Aorta (tissue), 5 donors: ENCODE measurements around the gene SLC6A2. TPM values are rescaled to one million over a fixed set of nuclear protein-coding genes. Genes with fewer than 3 reads are reported as not detected.

Experiments
- ATAC-seq: fragments of 200-7000 bp; cut with Tn5 transposase; one replicate; pipeline ENCODE4 v1.9.1; 2022; ENCODE audit warnings: moderate library complexity; ENCODE audit not compliant: low FRiP score
- DNase-seq, 2 donors: peaks; one replicate each; pipeline ENCODE4 v3.0.0-alpha.2; 2020
- H3K27ac ChIP-seq, 2 donors: one replicate each; pipeline ENCODE4 v1.5.1; 2013; ENCODE audit warnings: low read length in 2 of 2, mild to moderate bottlenecking in 2 of 2, moderate library complexity in 2 of 2, control low read depth in 1 of 2, inconsistent platforms in 1 of 2, low read depth in 1 of 2
- H3K27me3 ChIP-seq, 2 donors: one replicate each; pipeline ENCODE4 v1.6.1; 2013; ENCODE audit warnings: control low read depth in 1 of 2, low read length in 1 of 2, mild to moderate bottlenecking in 1 of 2, moderate library complexity in 1 of 2; ENCODE audit not compliant: insufficient read depth in 2 of 2, control insufficient read depth in 1 of 2
- H3K36me3 ChIP-seq, 2 donors: one replicate each; pipeline ENCODE4 v1.6.1; 2013; ENCODE audit warnings: control low read depth in 1 of 2, low read length in 1 of 2, mild to moderate bottlenecking in 1 of 2; ENCODE audit not compliant: insufficient read depth in 2 of 2, control insufficient read depth in 1 of 2
- H3K4me1 ChIP-seq, 2 donors: one replicate each; pipeline ENCODE4 v1.6.1; 2013; ENCODE audit warnings: low read length in 2 of 2, control low read depth in 1 of 2, mild to moderate bottlenecking in 1 of 2, moderate library complexity in 1 of 2; ENCODE audit not compliant: insufficient read depth in 2 of 2, control insufficient read depth in 1 of 2
- H3K4me3 ChIP-seq, 2 donors: one replicate each; pipeline ENCODE4 v1.5.1; 2013; ENCODE audit warnings: low read length in 2 of 2, control low read depth in 1 of 2, mild to moderate bottlenecking in 1 of 2
- H3K9me3 ChIP-seq: one replicate; pipeline ENCODE4 v1.6.1; 2013; ENCODE audit warnings: mild to moderate bottlenecking, low read length; ENCODE audit not compliant: control insufficient read depth
- WGBS, 2 donors: extraction: QIAGEN DNeasy Blood & Tissue Kit; methylation state at CpG; one replicate each; pipeline ENCODE4 v1.1.7; 2013; 5-methylcytosine and 5-hydroxymethylcytosine counted together
- intact Hi-C, 2 donors: fragments of 100-400 bp; cut with DNase I; formaldehyde crosslinking; loops; one replicate each; pipeline versions ENCODE4 v1.14.2 to v1.15.0; 2022
- polyA plus RNA-seq, 2 donors: library from polyadenylated mRNA; stranded (reverse); fragments of 200-250 nt; gene quantifications; one replicate each; pipeline ENCODE4 v1.2.3, GENCODE V29; 2013
- total RNA-seq, 2 donors: library from RNA; stranded (reverse); fragmentation: NEBNext Ultra II Directional; extraction: Animal tissue kit (Norgen Biotek cat#: 25700); gene quantifications; one replicate each; pipeline ENCODE4 v1.2.1, GENCODE V29; 2021
- donor health status: healthy with polysubstance abuse.
- donor health status: Bipolar disorder and iron deficiency.
- donor health status: DM: no; HTN: no; CAD: no.
- donor health status: DM: no; HTN: no; CAD: no.
- donor health status: DM: yes; HTN: yes; CAD: no.

SLC6A2 gene
- total and polyA plus RNA-seq, 4 donors: 0.13 to 0.45 TPM; not detected in 2

GRCh38 chr16:55730115-55730514 is 74.3 kb downstream of the SLC6A2 start:
- no peak overlapping the region for H3K4me3 ChIP-seq
- ATAC-seq: no peak
- WGBS, 2 donors: 82 to 87% methylated on average over 5 of the region's 5 CpGs
- intact Hi-C loops: no loop called here
- DNase-seq: no peak
- H3K27me3 ChIP-seq: no peaks in the 10 kb centered on the region
- H3K36me3 ChIP-seq: no peaks in the 10 kb centered on the region
- no peaks in the 10 kb centered on the region for H3K4me1 ChIP-seq
- no peak overlapping the region for H3K27ac ChIP-seq
- no peaks in the 10 kb centered on the region for H3K9me3 ChIP-seq

GRCh38 chr16:55732496-55732895 is 76.7 kb downstream of the SLC6A2 start:
- H3K4me3 ChIP-seq: no peak overlapping the region
- ATAC-seq (no peak), DNase-seq (no peak)
- intact Hi-C loops: no loop called here
- H3K36me3 ChIP-seq: no peaks in the 10 kb centered on the region
- H3K27ac ChIP-seq: no peak overlapping the region
- H3K9me3 ChIP-seq: no peaks in the 10 kb centered on the region
- H3K4me1 ChIP-seq: no peaks in the 10 kb centered on the region
- WGBS, 2 donors: 55 to 69% methylated on average over 2 of the region's 2 CpGs
- no peaks in the 10 kb centered on the region for H3K27me3 ChIP-seq

- H3K9me3 ChIP-seq: no peaks in the 10 kb centered on the region
- WGBS, 2 donors: 48 to 71% methylated on average over 2 of the region's 2 CpGs
- H3K27ac ChIP-seq: no peak overlapping the region
- ATAC-seq (no peak), DNase-seq (no peak)
- no peaks in the 10 kb centered on the region for H3K27me3 ChIP-seq
- no peak overlapping the region for H3K4me3 ChIP-seq
- intact Hi-C loops: no loop called here
- H3K36me3 ChIP-seq: no peaks in the 10 kb centered on the region
- no peaks in the 10 kb centered on the region for H3K4me1 ChIP-seq
Measured at GRCh38 chr16:55734665-55735064, 78.9 kb downstream of the SLC6A2 start.

- no peaks in the 10 kb centered on the region for H3K4me1 ChIP-seq
- no peaks in the 10 kb centered on the region for H3K27me3 ChIP-seq
- no peak for DNase-seq
- no peak for ATAC-seq
- H3K36me3 ChIP-seq: no peaks in the 10 kb centered on the region
- intact Hi-C loops: no loop called here
- H3K27ac ChIP-seq: no peak overlapping the region
- H3K9me3 ChIP-seq: no peaks in the 10 kb centered on the region
- no peak overlapping the region for H3K4me3 ChIP-seq
- WGBS, 2 donors: 89 to 90% methylated on average over 4 of the region's 4 CpGs
Measured at GRCh38 chr16:55735120-55735781, 79.5 kb downstream of the SLC6A2 start.

- H3K4me1 ChIP-seq: no peaks in the 10 kb centered on the region
- 72 to 81% methylated on average over 4 of the region's 4 CpGs for WGBS, 2 donors
- no peaks in the 10 kb centered on the region for H3K27me3 ChIP-seq
- no peaks in the 10 kb centered on the region for H3K9me3 ChIP-seq
- DNase-seq (no peak), ATAC-seq (no peak)
- no peaks in the 10 kb centered on the region for H3K36me3 ChIP-seq
- H3K4me3 ChIP-seq: no peak overlapping the region
- H3K27ac ChIP-seq: no peak overlapping the region
- intact Hi-C loops: no loop called here
Measured at GRCh38 chr16:55736671-55737070, 80.9 kb downstream of the SLC6A2 start.

- no peaks in the 10 kb centered on the region for H3K4me1 ChIP-seq
- ATAC-seq: no peak
- intact Hi-C loops: no loop called here
- no peaks in the 10 kb centered on the region for H3K27me3 ChIP-seq
- no peak for DNase-seq
- H3K4me3 ChIP-seq: no peak overlapping the region
- H3K36me3 ChIP-seq: no peaks in the 10 kb centered on the region
- WGBS, 2 donors: 57 to 67% methylated on average over 3 of the region's 3 CpGs
- no peaks in the 10 kb centered on the region for H3K9me3 ChIP-seq
- H3K27ac ChIP-seq: no peak overlapping the region
Measured at GRCh38 chr16:55737318-55737717, 81.5 kb downstream of the SLC6A2 start.

GRCh38 chr16:55737966-55738365 is 82.2 kb downstream of the SLC6A2 start:
- ATAC-seq (no peak), DNase-seq (no peak)
- Histone ChIP-seq H3K27ac (no peak overlapping the region), H3K36me3 (no peaks in the 10 kb centered on the region), H3K27me3 (no peaks in the 10 kb centered on the region), H3K4me1 (no peaks in the 10 kb centered on the region), H3K4me3 (no peak overlapping the region), H3K9me3 (no peaks in the 10 kb centered on the region)
- 84 to 89% methylated on average over 9 of the region's 9 CpGs for WGBS, 2 donors
- intact Hi-C loops: no loop called here

GRCh38 chr16:55746081-55746480 is 90.3 kb downstream of the SLC6A2 start:
- Histone ChIP-seq H3K27me3 (no peaks in the 10 kb centered on the region), H3K36me3 (no peaks in the 10 kb centered on the region), H3K4me1 (no peaks in the 10 kb centered on the region), H3K4me3 (no peak overlapping the region), H3K27ac (no peak overlapping the region), H3K9me3 (no peaks in the 10 kb centered on the region)
- 55 to 60% methylated on average over 4 of the region's 4 CpGs for WGBS, 2 donors
- ATAC-seq (no peak), DNase-seq (no peak)
- intact Hi-C loops: no loop called here

- DNase-seq (no peak), ATAC-seq (no peak)
- 69 to 74% methylated on average over 4 of the region's 4 CpGs for WGBS, 2 donors
- intact Hi-C loops: no loop called here
- Histone ChIP-seq H3K27me3 (no peaks in the 10 kb centered on the region), H3K4me1 (no peaks in the 10 kb centered on the region), H3K9me3 (no peaks in the 10 kb centered on the region), H3K27ac (no peak overlapping the region), H3K4me3 (no peak overlapping the region), H3K36me3 (no peaks in the 10 kb centered on the region)
Measured at GRCh38 chr16:55747785-55748184, 92.0 kb downstream of the SLC6A2 start.
